HG02884 (cell line): Measurements from ENCODE around the gene TMEM174.
A peak's percentile ranks its signal among the peaks of the same experiment; 100 is the strongest.

Experiments
- ATAC-seq: cut with Tn5 transposase; IDR thresholded peaks from one replicate; pipeline ENCODE4 v1.9.1; 2021; ENCODE audit warnings: mild to moderate bottlenecking, moderate library complexity; ENCODE audit not compliant: unreplicated experiment

Gene TMEM174

DNA sequence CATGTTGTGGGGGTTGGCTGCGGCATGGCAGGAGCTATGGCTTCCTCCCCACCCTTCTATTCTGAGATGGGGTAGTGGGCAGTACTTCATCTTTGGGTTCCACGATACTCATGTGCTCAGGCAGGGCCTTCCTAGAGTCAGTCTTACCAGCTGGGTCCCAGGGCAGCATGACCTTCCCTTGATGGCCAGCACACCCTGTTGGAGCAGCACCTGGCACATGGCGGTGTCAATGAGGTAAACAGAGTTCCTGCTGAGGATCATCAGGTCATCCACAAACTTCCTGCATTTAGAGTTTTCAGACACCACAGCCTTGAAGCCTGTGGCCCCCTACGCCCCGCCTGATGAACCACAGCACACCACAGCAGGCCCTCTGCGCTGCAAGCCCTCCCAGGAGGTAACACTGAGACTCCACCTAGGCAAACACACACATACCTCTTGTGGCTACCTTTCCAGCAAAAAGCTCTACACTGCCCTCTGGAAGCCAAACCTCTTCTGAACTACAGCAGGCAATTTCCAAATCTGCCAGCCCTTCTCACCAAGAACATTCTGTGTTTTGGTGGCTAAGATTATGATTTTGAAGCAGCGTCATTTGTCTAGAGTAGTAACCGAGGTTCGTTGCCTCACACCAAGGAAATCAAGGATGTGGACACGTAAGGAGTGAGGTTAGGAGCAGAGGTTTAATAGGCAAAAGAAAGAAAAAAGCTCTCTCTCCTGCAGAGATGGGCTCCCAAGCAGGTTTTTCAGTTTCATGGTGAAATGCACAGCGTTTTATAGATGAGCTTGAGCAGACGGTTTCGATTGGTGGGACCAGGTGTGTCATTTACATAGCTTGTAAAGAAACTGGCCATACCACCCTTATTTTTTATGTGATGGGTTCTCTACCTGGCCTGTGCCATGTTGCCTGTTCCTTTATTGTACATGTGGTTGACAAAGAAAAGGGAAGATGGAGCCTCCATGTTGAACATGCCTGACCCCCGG is 20.3 kb upstream of the TMEM174 start:
- no peak for ATAC-seq

DNA sequence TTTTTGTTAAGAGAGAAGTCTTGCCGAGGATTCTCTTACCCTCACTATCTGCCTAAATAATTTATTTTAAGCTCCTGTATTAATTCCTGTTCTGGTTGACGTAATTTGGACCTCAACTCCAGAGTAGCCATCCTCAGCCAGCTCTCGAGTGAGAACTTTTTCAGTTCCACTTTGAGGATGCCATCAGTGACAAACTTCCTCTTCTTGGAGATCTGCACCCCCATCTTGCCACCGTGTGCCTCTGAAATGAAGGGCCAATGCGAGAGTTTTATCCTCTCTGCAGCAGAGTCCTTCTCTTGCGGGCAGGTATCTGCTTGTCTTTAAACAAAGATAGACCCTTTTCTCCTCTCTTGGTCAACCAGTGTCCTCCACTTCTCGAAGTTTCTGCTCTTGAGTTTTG is 19.5 kb upstream of the TMEM174 start:
- ATAC-seq: no peak

DNA sequence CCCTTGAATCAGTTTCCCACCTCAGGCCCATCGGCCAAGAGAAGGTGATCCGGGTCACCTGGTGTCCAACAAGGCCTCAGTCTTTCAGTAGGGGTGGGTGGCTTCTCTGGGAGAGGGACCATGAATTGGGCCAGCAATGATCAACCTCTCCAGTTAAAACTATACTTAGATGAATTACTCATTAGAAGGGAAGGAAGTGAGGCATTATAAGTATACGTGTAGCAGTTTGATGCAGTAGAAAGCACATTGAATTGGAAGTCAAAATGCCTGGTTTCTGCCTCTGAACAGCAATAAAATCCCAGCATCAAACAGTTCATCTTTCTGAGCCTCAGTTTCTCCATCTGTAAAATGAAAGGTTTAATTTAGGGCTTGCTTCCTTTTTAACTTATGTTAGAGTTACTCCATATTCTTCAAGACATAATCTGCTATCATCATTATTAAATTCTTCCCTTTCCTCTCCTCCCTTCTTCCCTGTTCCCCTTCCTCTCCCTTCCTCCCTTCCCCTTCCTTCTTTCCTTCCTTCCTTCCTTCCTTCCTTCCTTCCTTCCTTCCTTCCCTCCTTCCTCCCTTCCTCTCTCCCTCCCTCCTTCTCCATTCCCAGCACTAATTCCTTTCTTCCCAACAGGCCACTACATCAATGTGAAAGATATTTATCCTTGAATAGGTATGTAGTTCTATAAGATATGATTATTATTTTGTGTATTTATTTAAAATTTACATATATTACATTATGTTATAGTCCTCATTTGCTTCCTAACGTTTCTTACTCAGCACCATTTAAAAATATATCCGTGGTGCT is 18.6 kb upstream of the TMEM174 start:
- no peak for ATAC-seq

DNA sequence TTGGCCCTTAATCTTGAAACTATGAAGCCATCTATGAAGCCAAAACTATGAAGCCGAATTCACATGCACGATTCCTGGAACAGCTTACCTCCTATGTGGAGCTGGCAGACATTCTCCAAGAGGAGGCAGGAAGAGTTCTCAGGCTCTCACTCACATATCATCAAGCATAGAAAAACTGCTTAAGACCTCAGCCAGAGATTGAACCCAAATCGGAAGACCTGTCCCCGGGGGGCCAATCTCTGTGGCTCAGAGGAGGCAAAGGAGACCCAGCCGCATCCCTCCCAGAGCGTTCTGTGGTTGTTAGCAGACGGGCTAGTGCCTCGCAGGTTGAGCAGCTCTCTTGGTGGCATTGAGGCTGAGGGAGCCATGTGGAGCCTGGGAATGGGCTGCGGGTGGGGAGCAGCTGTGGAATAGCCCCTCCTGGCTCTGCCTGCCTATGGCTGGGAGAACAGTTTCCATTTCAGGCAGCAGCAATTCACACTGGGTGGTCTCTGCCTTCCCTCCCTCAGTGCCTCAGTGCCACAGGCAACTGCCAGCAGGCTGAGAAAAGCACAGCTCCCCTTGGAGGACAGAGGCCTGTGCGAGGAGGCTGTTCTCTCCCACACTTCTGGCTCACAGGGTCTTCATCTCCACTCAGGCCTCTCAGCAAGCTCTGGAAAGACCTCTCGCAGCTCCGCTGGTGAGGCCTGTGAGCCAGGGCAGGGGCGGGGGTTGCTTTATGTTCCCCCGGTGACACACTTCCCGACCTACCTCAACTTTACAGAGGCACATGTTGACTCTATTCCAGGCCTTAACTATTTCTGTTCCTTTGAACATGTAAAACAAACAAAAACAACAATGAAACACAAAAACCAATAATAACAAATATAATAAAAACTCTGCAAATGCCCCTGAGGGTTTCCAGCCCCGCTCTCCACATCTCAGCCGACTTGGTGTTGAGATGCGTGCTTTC is 17.4 kb upstream of the TMEM174 start:
- ATAC-seq: no peak

DNA sequence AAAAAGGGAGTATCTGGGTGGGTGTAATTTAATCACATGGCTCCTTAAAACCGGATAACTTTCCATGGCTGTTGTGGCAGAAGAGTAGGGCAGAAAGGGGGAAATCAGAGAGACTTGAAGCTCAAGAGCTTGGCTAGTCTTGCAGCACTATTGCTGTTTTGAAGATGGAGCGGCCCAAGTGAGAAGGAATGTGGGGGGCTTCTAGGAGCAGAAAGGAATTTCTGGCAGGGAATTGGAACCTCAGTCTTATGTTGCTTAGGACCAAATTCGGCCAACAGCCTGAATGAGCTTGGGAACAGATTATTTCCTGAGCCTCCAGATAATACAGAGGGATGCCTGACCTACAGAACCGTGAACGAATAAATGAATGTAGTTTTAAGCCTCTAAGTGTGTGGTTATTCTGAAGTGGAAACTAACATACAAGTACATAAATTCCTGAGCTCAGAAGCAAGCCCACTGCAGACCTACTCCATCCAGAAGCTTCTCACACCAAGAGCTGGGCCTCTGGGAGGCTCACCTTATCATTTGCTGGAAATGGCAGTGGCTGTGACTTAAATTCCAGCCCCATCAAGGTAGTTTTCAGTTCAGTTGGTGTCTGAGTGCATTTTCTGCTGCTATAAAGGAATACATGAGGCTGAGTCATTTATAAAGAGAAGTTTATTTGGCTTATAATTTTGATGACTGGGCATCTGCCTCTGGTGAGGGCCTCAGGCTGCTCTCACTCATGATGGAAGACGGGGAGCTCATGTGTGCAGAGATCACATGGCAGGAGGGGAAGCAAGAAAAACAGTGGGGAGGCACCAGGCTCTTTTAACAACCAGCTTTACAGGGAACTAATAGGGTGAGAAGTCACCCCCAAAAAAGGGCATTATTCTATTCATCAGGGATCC is 15.3 kb upstream of the TMEM174 start:
- ATAC-seq: no peak

DNA sequence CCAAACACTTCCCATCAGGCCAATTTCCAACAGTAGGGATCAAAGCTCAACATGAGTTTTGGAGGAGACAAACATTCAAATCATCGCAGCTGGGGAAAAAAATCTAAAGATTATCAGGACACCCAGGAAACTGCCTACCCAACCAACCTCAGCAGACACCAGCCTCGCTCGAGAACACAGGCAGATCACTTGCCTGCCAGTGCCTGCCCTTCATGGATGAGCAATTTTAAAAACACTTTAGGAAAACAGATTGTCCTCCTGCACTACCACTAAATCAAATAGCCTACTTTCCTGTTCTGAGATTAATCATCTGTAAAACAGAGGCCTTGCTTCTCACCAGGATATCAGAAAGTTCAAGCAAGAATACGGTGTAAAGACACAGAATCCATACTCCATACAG is 14.7 kb upstream of the TMEM174 start:
- no peak for ATAC-seq

DNA sequence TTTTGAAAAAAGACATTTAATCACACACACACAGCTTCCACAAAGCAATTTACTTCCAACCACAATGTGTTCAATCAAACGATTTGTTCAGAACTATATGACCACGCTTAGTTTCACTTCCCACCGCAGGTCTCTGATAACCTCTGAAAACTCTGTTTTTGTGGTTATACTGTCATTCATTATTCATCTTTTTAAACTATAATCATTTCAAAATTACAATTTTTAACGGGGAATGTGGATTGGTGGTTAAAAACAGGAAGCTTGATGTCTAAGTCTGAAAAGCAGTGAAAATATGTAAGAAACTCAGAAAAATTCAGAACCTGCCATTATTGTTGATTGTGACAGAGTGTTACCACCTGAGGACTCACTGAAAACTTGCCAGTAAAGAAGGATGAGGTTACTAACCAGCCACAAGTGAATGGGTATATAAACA is 12.7 kb upstream of the TMEM174 start:
- ATAC-seq: peak; percentile 81

DNA sequence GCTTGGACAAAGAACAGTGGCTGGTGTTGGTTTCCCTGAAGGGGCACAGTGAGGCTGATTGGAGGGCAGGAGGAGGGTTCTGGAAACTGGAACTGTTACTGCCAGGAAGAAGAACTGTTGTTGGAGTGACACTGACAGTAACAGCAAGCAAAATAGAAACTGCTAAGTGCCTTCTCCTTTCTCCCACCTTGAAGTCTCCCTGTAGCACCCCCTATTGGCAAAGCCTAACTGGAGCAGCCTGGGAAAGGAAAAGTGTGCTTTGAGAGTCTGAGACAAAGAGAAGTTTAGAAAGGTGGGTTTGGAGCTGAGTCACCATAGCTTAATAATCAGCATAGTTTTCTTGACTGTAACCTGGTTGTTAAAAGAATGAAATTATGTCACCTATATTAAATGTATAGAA is 2.5 kb upstream of the TMEM174 start:
- no peak for ATAC-seq

DNA sequence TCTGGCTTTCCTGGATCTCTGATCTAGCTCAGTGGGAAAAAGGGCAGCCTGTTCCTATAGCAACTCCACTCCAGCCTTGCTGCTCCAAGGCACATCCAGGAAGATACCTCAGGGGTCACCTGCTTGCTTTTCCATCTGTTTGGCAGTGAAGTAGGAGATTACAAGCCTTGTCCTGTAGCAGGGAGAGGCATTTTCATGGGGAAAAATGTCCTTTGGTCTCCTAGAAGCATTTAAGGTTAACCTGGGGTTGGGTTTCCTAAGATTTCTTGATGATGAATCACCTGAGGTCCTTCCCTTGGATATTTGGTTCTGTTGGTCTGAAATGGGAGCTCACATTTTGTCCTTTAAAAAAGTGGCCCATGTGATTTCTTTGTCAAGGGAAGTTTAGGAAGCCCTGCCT is 1.5 kb upstream of the TMEM174 start:
- no peak for ATAC-seq

DNA sequence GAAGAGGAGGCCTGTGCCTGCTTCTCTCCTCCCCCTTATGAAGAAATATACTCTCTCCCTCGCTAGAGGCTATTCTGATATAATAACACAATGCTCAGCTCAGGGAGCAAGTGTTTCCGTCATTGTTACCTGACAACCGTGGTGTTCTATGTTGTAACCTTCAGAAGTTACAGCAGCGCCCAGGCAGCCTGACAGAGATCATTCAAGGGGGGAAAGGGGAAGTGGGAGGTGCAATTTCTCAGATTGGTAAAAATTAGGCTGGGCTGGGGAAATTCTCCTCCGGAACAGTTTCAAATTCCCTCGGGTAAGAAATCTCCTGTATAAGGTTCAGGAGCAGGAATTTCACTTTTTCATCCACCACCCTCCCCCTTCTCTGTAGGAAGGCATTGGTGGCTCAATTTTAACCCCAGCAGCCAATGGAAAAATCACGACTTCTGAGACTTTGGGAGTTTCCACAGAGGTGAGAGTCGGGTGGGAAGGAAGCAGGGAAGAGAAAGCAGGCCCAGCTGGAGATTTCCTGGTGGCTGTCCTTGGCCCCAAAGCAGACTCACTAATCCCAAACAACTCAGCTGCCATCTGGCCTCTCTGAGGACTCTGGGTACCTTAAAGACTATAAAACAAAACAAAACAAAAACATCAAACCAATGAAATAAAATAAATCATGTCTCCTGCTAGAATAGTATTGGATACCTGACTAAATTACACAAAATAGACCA is 1.3 kb downstream of the TMEM174 start:
- no peak for ATAC-seq

DNA sequence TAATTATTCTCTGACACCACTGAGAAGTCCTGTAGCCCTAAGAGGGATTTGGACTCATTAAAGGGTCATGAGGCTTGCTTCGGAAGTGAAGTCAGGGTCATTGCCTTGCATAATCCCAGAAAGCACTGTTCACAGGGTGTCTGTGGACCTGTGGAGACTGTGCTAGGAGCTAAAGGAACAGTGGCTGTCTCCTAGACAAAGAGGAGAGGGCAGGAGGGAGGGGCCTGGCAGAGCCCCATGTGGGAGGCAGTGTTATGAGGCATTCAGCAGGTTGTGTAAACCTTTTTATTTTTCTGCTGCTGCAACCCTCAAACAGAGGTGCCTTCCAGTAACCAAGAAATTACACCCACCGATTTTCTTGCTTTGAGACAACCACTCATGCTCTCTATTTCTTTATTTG is 3.3 kb downstream of the TMEM174 start:
- no peak for ATAC-seq

DNA sequence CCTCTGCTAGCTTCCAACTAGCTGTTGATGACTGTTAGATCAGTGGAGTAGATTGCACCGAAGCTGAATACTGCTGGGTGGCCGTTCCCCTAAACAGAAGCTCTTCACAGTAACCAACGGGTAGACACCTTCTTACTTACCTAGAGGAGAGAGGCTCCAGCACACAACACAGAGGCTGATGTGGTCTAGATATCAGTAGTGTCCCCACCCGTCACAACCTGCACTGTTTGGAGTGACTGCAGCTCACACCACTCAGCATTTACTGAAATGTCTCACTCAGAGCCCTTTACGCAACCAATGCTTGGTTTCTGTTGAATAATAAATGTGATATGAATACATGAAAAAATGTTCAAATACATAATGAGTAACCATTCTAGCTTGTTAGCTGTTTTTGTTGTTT is 5.3 kb downstream of the TMEM174 start:
- ATAC-seq: no peak

DNA sequence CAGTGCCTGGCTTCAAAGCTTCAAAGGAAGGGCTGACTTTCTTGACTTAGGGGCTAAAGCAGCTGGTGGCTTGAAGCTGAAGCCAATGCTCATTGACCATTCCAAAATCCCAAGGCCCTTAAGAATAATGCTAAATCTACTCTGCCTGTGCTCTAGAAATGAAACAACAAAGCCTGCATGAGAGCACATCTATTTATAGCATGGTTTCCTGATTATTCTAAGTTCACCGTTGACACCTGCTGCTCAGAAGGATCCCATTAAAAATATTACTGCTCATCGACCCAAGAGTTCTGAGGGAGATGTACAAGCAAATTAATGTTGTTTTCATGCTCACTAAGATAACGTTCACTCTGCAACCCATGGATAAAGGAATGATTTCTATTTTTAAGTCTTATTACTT is 6.7 kb downstream of the TMEM174 start:
- ATAC-seq: no peak

DNA sequence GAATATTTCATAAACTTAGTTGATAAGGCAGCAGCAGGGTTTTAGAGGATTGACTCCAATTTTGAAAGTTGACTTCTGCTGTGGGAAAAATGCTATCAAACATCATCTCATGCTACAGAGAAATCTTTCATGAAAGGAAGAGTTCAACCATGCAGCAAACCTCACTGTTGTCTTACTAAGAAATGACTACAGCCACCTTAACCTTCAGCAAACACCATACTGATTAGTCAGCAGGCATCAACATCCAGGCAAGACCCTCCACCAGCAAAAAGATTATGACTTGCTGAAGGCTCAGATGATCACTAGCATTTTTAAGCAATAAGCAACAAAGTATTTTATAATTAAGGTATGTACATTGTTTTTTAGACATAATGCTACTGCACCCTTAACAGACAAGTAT is 7.6 kb downstream of the TMEM174 start:
- no peak for ATAC-seq

DNA sequence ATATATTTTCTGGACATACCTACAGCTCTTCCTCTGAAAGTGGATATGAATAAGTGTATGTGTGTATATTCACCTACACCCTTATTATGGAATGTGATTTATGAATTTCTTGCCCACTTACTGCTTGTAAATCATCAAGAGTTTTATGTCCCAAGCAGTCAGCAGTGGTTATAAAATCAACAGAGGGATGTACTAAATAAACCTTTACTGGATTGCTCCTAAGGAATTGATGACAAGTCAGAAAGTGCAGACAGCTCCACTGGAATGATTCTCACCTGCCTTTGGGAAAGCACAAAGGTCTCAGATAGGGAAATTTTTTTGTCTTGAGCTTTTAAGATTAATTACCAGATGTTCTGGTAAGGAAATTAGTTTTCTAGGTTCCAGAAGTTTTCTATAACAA is 9.3 kb downstream of the TMEM174 start:
- no peak for ATAC-seq

DNA sequence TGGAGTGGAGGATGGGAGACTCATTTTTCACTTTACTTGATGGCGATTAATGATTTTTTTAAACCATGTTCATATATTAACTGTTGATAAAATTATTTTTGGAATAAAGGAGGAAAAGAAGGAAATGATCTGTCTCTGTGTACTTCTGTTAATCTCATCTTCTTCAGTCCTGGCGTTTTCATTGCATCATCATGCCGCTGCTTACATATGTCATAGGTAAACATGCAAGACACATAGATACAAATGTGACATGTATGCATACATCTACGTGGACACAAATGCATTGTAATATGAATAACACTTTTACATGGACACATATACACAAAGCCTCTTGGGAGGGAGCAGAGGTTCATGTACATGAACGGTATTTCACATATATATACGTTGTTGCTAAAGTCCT is 10.0 kb downstream of the TMEM174 start:
- ATAC-seq: no peak

DNA sequence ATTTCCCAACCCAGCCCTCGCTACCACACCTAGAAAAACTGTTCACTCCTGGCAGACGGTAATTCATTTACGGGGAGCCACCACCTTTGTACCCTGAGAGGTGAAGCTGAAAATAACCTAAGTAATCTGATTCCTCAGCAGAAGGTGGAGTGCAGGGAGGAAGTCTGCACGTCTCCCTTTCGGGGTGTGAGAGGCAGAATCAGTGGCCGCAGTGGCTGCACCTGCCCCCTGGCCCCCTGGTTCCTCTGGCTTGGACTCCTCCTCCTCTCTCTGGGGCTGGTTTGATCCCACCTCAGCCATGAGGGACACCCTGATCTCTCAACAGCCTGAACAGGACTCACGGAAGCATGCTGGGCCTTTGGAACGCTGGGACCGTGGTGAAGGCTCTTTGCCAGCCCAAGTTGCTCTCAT is 10.5 kb downstream of the TMEM174 start:
- ATAC-seq: no peak

DNA sequence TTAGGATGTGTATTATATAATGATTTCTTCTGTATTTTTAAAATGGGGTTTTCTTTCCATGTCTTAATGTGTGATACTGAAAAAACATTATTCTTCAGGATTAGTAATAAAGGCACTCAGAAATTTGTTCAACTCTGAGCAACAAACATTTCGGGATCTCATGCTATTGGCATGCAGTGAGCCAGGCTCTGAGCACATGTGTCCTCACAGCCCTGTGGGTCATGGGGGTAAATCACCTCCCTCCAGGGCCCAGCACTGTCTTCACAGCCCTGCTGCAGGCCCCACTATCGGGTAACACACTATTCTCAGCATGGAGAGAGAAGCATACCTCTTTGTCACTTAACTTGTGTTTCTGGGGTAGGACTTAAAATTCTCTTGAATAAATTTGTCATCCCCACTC is 14.0 kb downstream of the TMEM174 start:
- no peak for ATAC-seq
